Measurements from ENCODE around the gene ATP5PD.
A peak's percentile ranks its signal among the peaks of the same experiment; 100 is the strongest.

ATP5PD gene

DNA sequence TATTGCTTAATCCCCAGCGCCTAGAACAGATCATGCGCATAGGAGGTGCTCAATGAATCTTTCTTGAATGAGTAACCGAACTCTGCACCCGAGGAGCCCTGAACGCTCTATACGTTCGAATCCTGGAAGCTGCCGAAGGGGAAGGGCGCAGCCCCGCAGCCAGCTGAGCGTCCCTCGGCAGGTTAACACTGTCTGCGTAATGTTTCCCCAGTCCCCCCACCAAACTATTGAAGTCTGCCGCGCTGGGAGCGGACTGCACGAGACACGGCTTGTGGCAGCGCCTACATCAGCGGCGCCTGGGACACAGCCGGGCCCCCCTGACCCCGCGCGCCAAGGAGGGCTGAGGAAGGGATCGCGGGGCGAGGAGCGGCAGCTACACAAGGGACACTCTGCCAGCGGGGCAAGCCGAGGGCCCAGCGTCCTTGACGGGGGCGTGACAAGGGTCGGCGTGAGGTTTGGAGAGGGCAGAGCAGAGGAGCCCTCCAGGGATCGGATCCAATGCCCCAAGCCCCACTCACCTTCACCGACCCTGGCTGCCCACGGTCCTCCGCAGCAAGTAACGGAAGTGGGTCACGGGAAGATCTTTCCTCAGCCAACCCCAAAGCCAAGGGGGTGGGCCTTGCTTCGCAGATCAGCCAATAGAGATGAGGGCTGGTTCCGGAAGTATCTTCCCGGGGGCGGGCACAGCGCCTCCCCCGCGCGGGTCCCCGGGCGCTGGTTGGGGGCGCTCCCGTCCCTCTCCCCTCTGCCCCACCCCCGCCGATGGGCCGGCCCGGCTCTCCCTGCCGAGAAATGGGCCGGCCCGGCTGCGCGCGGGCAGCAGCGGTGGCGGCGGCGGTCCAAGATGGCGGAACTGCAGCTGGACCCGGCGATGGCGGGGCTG lies at the start of gene ATP5PD, which contains the start of gene KCTD2:
Gene ATP5PD (minus strand): TSS at position 563 of the 883 bp plus-strand sequence. CDS start 4,319 bp downstream, outside the sequence.
Gene KCTD2 (plus strand): TSS at position 819 of the 883 bp plus-strand sequence. CDS start 26 bp downstream, at position 845.
- peak; percentile 89 for DNase-seq

- no peak for DNase-seq
These were observed 49.4 kb upstream of the ATP5PD start for GRCh38 chr17:75096082-75096625.

GRCh38 chr17:75094871-75095399 lies 48.2 kb upstream of the ATP5PD start:
- no peak for DNase-seq

DNA sequence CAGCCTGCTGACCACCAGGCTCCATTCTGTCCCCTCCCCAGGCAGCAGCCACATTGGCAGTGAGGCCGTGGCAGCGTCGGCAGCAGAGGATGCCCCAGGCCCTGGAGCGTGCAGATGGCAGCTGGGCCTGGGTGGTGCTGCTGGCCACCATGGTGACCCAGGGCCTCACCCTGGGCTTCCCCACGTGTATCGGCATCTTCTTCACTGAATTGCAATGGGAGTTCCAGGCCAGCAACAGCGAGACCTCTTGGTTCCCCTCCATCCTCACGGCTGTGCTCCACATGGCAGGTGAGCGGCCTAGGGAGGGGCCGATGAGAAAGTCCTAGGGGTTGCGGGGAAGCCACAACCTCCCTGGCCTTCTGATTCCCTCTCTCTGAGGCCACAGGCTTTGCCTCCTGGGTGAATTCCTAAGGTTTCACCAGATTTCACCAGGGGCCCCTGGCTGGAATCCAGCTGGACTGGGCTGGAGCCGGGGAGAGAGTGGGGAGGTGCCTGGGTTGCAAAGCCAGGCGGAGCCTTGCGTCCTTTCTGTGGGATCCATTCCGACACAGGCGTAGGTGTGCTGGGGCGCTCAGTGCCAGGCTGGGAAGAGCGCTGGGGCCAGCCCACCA lies 46.9 kb upstream of the ATP5PD start:
- no peak for DNase-seq

DNA sequence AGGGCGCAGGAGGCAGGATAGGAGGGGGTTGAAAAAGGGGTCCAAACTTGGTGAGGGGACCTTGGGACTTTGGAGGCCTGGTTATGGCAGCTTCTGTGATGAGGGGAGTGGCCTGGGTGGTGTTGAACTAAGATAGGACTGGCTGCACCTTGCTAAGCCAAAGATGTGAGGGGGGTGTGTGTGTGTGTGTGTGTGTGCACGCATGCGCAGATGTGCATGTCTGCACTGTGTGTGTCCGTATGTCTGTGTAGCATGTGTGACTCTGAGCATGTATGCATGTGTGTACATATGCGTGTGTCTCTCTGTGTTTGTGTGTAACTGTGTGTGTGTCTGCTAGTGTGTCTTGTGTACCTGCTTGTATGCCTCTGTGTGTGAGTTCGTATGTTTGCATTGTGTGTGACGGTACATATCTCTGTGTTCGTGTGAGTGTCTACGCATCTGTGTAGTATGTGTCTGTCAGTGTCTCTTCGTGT lies 45.1 kb upstream of the ATP5PD start:
- no peak for DNase-seq

GRCh38 chr17:75090871-75091854 lies 44.4 kb upstream of the ATP5PD start:
- no peak for DNase-seq

DNA sequence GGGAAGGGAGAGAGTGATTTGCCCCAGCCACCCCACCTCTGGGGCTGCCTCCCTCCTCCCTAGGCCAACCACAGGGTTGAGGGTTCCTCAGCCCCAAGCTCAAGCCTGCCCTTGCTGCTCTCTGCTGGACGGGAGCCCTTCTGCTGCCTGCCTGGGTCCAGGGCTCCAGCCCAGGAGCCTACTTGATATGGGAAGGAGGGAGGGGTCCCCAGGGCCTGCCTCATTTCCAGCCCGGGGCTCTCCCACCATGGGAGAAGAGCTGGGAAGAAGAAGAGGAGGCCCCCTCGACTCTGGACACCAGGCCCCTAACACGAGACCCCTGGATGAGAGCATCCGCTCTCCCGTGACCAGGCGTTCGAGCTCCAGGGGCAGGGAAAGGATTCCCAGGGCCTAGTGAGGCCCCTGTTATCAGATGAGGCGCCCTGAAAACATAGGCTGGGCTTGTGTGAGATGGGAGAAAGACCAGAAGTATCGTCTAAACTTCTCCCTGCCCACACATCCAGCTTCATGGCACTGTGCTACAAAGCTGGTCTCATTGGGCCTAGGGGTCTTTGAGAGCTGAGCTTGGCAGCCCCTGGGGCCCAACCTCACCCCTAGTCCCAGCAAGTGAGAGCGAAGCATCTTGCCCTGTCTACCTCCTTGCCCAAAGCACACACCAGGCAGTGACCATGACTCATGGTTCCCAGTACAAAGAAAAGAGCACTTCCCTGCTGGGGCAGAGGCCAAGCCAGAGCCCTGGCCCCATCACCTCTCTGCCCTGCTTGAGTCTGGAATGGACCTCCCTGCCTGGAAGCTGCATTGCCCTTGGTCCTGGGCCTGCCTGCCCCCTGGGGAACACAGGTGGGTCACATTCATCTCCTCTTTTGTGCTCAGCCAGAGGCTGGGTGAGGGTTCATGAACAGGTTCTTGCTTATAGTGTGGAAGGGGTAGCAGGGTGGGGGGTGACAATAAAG lies 42.0 kb upstream of the ATP5PD start:
- no peak for DNase-seq

- no peak for DNase-seq
These were observed 41.0 kb upstream of the ATP5PD start, which contains the start of gene SLC16A5 for GRCh38 chr17:75087558-75088453. Gene SLC16A5 (plus strand): TSS chr17:75087954. CDS start chr17:75093637, 5,683 bp downstream.

GRCh38 chr17:75087182-75087557 lies 40.4 kb upstream of the ATP5PD start:
- no peak for DNase-seq

DNA sequence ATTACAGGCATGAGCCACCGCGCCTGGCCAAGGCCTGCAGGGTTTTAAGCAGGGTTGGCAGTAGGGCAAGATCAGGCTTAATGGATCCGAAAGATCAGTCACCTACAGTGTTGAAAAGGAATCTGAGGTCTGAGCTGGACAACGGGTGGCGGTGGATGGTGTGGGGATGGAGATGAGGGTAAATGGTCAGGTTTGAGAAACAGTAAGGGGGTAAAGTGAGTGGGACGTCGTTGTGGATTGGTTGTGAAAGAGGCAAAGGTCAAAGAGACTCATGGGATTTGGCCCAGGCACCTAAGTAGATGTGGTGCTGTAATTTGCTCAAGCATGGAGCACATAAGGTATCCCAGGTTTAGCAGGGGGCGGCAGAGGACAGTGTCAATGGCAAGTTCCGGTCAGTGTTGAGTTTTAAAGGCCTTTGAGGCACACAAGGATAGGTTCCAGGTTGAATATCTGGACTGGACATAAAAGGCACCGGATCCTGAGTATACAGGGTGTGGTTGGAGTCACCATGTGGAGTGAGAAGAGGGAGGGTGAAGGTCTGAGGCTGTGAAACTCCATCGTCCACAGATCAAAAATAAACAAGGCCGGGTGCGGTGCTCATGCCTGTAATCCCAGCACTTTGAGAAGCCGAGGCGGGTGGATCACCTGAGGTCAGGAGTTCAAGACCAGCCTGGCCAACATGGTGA lies 39.9 kb upstream of the ATP5PD start:
- no peak for DNase-seq

- no peak for DNase-seq
These were observed 37.4 kb upstream of the ATP5PD start for GRCh38 chr17:75084039-75084660.

DNA sequence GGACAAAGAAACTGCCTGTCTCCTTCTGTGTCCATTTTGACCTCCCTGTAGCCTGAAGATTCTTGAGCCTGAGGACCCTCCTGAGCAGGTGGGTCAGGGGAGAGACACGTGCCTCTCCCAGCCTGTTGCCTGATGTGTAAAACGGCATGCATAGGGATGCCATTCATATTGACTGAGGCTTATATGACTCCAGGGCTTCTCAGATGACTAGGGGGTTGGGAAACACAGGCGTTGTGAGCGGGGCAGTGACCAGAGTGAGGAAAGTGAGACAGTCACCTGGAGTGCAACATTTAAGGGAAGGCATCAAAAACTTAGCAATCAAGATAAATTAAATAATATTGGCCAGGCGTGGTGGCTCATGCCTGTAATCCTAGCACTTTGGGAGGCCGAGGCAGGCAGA lies 35.9 kb upstream of the ATP5PD start:
- DNase-seq: no peak

DNA sequence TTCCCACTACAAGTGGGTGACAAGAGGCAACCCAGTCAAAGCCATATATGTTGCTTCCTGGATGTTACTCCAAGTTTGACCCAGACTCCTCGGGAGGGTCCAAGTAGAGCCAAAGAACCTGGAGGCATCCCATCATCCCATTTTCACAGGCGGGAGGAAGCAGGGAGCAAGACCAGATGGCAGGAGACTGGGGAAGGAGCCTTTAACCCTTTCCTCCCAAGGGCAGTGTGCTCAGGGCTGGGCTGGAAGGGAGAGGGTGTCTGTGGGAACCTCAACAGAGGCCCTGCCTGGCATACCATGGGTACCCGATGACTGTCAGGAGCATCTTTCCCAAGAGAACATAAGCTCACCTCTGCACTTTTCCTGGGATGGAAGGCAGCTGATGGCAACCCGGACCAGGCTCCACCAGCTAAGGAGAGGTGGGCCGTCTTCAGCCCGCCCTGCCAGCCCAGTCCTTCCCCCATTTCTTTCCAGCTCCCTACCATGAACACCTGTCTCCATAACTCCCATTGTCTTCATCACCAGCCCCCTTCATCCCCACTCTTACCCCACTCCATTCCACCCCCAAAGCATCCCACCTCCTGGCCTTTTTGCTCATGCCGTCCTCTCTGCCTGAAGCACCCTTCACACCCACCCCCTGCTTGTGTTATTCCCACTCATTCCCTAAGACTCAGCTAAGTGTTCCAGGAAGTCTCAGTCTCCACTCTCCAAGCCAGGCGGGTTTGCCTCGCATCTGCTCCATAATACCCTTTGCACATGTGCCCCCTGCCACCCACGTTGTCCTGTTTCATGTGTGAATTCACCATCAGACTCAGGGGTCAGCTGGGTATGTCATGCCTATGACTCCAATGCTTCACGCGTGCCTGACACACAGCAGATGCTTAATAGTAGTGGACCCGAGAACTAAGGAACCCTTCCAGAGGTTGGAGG lies 35.1 kb upstream of the ATP5PD start:
- DNase-seq: no peak

- no peak for DNase-seq
These were observed 32.2 kb upstream of the ATP5PD start for GRCh38 chr17:75079023-75079373.

DNA sequence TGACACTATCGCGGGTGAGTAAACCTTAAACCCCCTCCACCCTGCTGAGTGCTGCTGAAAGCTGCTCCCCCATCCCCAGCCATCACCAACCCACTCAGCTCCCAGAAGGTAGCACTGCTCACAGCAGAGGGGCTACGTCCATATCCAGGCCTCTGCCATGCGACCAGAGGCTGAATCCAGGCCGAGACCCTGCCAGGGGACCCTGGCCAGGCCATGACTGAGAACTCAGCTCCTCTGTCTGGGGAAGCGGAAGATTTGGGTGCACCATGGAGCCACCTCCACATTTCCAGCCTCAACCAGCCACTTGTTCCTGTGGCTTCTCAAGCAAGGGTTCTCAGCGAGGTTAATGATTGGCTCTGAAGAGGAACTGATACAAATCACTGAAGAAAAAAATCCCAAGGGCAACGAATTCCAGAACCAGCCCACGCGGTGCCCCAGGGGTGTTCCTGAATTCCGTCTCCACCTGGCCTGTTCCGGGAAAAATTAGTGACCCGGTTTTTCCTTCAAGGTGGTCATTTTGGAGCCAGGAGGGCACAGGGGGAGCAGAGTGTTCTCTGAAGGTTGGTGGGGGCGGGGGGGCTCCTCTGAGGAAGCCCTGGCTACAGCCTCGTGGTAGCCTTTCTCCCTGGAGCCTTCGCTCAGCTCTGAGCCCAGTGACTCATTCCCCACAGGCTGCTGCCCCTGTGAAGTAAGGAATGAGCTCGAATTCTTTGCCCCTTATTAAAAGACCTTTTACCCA lies 31.7 kb upstream of the ATP5PD start:
- no peak for DNase-seq

DNA sequence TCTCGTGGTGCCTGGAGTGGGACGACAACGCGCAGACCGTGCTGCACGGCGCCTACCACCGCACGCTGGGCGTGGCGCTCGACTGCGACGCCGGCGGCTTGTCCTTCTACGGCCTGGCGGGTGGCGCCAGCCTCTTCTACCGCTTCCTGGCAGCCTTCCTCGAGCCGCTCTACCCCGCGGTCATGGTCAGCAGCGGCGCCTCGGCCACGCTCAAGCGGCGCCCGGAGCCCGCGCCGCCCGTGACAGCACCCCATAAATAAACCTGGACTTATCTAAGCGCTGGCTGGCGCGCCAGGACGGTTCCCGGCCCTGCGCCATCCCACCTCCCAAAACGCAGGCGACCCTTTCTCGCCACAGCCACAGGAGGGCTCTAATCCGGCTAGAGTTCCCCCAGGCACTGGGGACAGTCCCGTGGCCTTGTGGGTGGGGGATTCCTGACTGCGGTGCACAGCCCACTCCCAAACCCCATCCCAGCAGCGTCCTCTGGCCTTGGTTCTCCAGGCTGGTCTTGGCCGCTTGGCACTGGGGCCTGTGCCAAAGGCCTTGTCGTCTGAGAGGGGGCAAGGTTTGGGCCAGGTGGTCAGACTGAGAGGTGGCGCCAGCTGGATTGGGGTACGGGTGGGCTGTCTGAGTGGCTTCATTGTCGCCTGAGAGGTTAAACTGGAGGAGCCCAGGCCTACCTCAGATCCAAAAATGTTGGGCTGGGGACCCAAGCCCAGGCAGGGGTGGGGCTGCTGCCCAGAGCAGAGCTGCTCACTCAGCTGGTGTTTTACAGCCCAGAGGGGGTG lies 30.9 kb upstream of the ATP5PD start:
- peak; percentile 37 for DNase-seq
